Uterus (tissue), 4 donors: Measurements from ENCODE around the gene TMPRSS6. TPM values are rescaled to one million over a fixed set of nuclear protein-coding genes. Genes with fewer than 3 reads are reported as not detected.

Experiments
- DNase-seq, 2 donors: peaks; one replicate each; pipeline ENCODE4 v3.0.0-alpha.2; 2019 to 2020
- H3K27ac ChIP-seq, 2 donors: fragments of 200-600 bp; sonication (generic); 1 replicate in 1 of 2; 2 replicates in 1 of 2; pipeline ENCODE4 v1.5.1; 2016 to 2018
- H3K27me3 ChIP-seq, 2 donors: fragments of 200-600 bp; sonication (generic); one replicate each; pipeline ENCODE4 v1.5.1; 2018 to 2019; ENCODE audit warnings: control low read depth in 1 of 2
- H3K36me3 ChIP-seq, 2 donors: fragments of 200-600 bp; sonication (generic); one replicate each; pipeline ENCODE4 v1.5.1; 2019; ENCODE audit warnings: control low read depth in 1 of 2
- H3K4me1 ChIP-seq, 2 donors: fragments of 200-600 bp; sonication (generic); one replicate each; pipeline ENCODE4 v1.5.1; 2018 to 2019; ENCODE audit warnings: control low read depth in 1 of 2
- H3K4me3 ChIP-seq, 2 donors: fragments of 200-600 bp; sonication (generic); 1 replicate in 1 of 2; 2 replicates in 1 of 2; pipeline ENCODE4 v1.5.1; 2018 to 2019; ENCODE audit warnings: mild to moderate bottlenecking in 1 of 2
- H3K9me3 ChIP-seq, 2 donors: fragments of 200-600 bp; sonication (generic); one replicate each; pipeline ENCODE4 v1.5.1; 2019; ENCODE audit warnings: control low read depth in 1 of 2
- POLR2A ChIP-seq, 2 donors: fragments of 450-650 bp; IDR thresholded peaks; one replicate each; pipeline ENCODE4 v1.6.1; 2016; ENCODE audit warnings: antibody characterized with exemption in 2 of 2, mild to moderate bottlenecking in 1 of 2, moderate library complexity in 1 of 2
- intact Hi-C: fragments of 100-400 bp; cut with DNase I; formaldehyde crosslinking; loops from one replicate; pipeline ENCODE4 v1.15.1; 2023; ENCODE audit warnings: low total_unique reads
- total RNA-seq, 4 donors: library from RNA; depleted of rRNA in 3 of 4; stranded (reverse); fragments of >200 nt in 3 of 4; gene quantifications; one replicate each; pipeline versions ENCODE4 v1.1.0 to v1.2.4, GENCODE V29; 2014 to 2023
- TF ChIP-seq, protein P1 (sequence below), 4 experiments: fragments of 200-600 bp in 2 of 4; fragments of 450-650 bp in 2 of 4; sonication (generic) in 2 of 4; IDR thresholded peaks; one replicate each; pipeline ENCODE4 v1.5.1; 2016 to 2019; ENCODE audit warnings: antibody characterized with exemption in 4 of 4, mild to moderate bottlenecking in 2 of 4, moderate library complexity in 1 of 4
- donor health status: DM: yes; HTN: yes; CAD: no.

Gene TMPRSS6
- total RNA-seq, 4 donors from 2014 or later, result not detected

- Histone ChIP-seq H3K9me3 (no peaks in the 10 kb centered on the region), H3K27me3 (no peaks in the 10 kb centered on the region), H3K36me3 (no peaks in the 10 kb centered on the region), H3K4me3 (peak within 1 kb of the TSS; percentile 31 to 74), H3K27ac (peak within 1 kb of the TSS in 1 of 2 donors; percentile 48), H3K4me1 (no peaks in the 10 kb centered on the region)
- peak; percentile 63 to 74 for DNase-seq
- TF ChIP-seq, protein P1, sequence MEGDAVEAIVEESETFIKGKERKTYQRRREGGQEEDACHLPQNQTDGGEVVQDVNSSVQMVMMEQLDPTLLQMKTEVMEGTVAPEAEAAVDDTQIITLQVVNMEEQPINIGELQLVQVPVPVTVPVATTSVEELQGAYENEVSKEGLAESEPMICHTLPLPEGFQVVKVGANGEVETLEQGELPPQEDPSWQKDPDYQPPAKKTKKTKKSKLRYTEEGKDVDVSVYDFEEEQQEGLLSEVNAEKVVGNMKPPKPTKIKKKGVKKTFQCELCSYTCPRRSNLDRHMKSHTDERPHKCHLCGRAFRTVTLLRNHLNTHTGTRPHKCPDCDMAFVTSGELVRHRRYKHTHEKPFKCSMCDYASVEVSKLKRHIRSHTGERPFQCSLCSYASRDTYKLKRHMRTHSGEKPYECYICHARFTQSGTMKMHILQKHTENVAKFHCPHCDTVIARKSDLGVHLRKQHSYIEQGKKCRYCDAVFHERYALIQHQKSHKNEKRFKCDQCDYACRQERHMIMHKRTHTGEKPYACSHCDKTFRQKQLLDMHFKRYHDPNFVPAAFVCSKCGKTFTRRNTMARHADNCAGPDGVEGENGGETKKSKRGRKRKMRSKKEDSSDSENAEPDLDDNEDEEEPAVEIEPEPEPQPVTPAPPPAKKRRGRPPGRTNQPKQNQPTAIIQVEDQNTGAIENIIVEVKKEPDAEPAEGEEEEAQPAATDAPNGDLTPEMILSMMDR (IDR thresholded peaks at IDR 0.05), result peak in 1 of 4 experiments; percentile 17
- peak in 1 of 2 donors; percentile 80 for TF ChIP-seq POLR2A (IDR thresholded peaks at IDR 0.05)
- intact Hi-C loops, result no loop called here
These were observed 57.8 kb downstream of the TMPRSS6 start, which contains the start of gene KCTD17 for GRCh38 chr22:37051391-37052385. KCTD17 (plus strand) TSS chr22:37051742; CDS start chr22:37051761, 19 bp downstream.

DNA sequence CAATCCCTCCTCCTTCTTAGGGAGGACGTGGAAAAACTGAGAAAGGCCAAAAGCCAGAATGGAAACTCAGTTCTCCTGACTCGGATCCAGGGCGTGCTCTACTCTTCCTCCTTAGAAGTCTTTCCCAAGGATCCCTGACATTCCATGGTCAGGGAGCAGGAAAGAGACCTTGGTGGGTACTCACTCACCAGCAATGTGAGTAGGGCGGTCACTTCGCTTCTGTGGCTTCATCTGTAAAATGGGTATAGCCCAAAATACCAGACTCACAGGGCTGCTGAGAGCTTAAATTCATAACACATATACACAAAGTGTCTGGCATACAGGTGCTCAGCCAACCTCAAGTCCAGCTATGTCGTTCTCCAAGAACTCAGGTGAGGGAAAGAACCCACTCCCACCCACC lies 58.6 kb downstream of the TMPRSS6 start:
- no peaks in the 10 kb centered on the region for H3K4me1 ChIP-seq

GRCh38 chr22:37049224-37049623 lies 60.3 kb downstream of the TMPRSS6 start:
- intact Hi-C loops, result no loop called here
- Histone ChIP-seq H3K36me3 (no peaks in the 10 kb centered on the region), H3K4me1 (no peaks in the 10 kb centered on the region), H3K9me3 (no peaks in the 10 kb centered on the region), H3K4me3 (no peak overlapping the region), H3K27me3 (no peaks in the 10 kb centered on the region), H3K27ac (no peak overlapping the region)
- TF ChIP-seq, protein P1 (IDR thresholded peaks at IDR 0.05), result no peak
- no peak for TF ChIP-seq POLR2A (IDR thresholded peaks at IDR 0.05)
- DNase-seq, result no peak

More for the DNA sequence above, 58.6 kb downstream of the TMPRSS6 start:
- Histone ChIP-seq H3K36me3 (no peaks in the 10 kb centered on the region), H3K27ac (no peak overlapping the region), H3K4me3 (no peak overlapping the region), H3K9me3 (no peaks in the 10 kb centered on the region), H3K27me3 (no peaks in the 10 kb centered on the region)
- TF ChIP-seq, protein P1 (IDR thresholded peaks at IDR 0.05), result no peak
- TF ChIP-seq POLR2A (IDR thresholded peaks at IDR 0.05), result no peak
- DNase-seq, result no peak
- intact Hi-C loops, result no loop called here

GRCh38 chr22:37048133-37048532 lies 61.4 kb downstream of the TMPRSS6 start:
- Histone ChIP-seq H3K27me3 (no peaks in the 10 kb centered on the region), H3K27ac (no peak overlapping the region), H3K36me3 (no peaks in the 10 kb centered on the region), H3K9me3 (no peaks in the 10 kb centered on the region), H3K4me3 (no peak overlapping the region), H3K4me1 (no peaks in the 10 kb centered on the region)
- TF ChIP-seq, protein P1 (IDR thresholded peaks at IDR 0.05), result no peak
- no peak for TF ChIP-seq POLR2A (IDR thresholded peaks at IDR 0.05)
- DNase-seq, result no peak
- intact Hi-C loops, result no loop called here

DNA sequence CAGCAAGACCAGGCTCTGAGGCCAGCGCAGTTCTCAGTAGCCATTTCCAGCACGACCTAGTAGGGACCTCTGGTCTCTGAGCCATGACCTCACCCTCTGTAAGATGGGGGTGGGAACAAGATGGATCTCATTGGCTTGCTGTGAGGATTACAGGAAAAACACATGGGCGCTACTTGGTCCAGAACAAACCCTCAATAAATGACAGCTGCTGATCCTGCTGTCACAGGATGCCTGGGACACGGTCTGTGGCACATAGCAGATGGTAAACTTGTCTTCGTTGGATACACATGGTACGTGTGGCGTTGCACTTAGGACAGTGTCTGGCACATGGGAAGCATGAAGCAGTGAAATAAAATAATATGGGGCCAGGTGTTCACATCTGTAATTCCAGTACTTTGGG lies 62.5 kb downstream of the TMPRSS6 start:
- H3K9me3 ChIP-seq, result no peaks in the 10 kb centered on the region
- H3K36me3 ChIP-seq, result no peaks in the 10 kb centered on the region
- H3K27ac ChIP-seq, result no peak overlapping the region
- no peak for DNase-seq
- H3K27me3 ChIP-seq, result no peaks in the 10 kb centered on the region
- no peak overlapping the region for H3K4me3 ChIP-seq
- no peaks in the 10 kb centered on the region for H3K4me1 ChIP-seq
- intact Hi-C loops, result no loop called here
- no peak for TF ChIP-seq POLR2A (IDR thresholded peaks at IDR 0.05)
- TF ChIP-seq, protein P1 (IDR thresholded peaks at IDR 0.05), result no peak
